NCI-H2081 treated with DMSO at 0.1 percent for 48 hours (cell line): ENCODE results near the gene MINDY4.

Experiments used
- DNase-seq: peaks from one replicate; lab custom pipeline; 2025; lab: John Stamatoyannopoulos, UW

Gene MINDY4

GRCh38 chr7:30743371-30744074 lies 27.7 kb upstream of the MINDY4 start:
- DNase-seq, result no peak

- no peak for DNase-seq
These were observed 27.2 kb upstream of the MINDY4 start for GRCh38 chr7:30744075-30744417.

- DNase-seq, result no peak
These were observed 25.8 kb upstream of the MINDY4 start for GRCh38 chr7:30745261-30745941.

GRCh38 chr7:30750010-30750409 lies 21.2 kb upstream of the MINDY4 start:
- no peak for DNase-seq

GRCh38 chr7:30750683-30751650 lies 20.2 kb upstream of the MINDY4 start:
- DNase-seq, result no peak

GRCh38 chr7:30751696-30752273 lies 19.4 kb upstream of the MINDY4 start, which contains the start of gene INMT:
Gene INMT, plus strand, starts transcription at chr7:30752135. Its CDS starts 16 bp downstream, at chr7:30752151.
- DNase-seq, result no peak

- DNase-seq, result no peak
These were observed 18.7 kb upstream of the MINDY4 start for GRCh38 chr7:30752484-30752883.

GRCh38 chr7:30752979-30753378 lies 18.2 kb upstream of the MINDY4 start:
- DNase-seq, result no peak

GRCh38 chr7:30754315-30754877 lies 16.8 kb upstream of the MINDY4 start:
- no peak for DNase-seq

GRCh38 chr7:30755384-30756154 lies 15.6 kb upstream of the MINDY4 start:
- DNase-seq, result no peak

- DNase-seq, result no peak
These were observed 13.9 kb upstream of the MINDY4 start for GRCh38 chr7:30757342-30757692.

GRCh38 chr7:30760514-30761213 lies 10.6 kb upstream of the MINDY4 start:
- no peak for DNase-seq

- DNase-seq, result no peak
These were observed 9.7 kb upstream of the MINDY4 start for GRCh38 chr7:30761214-30762156.

- no peak for DNase-seq
These were observed 6.9 kb upstream of the MINDY4 start for GRCh38 chr7:30764030-30764975.

GRCh38 chr7:30765408-30765807 lies 5.8 kb upstream of the MINDY4 start:
- no peak for DNase-seq

GRCh38 chr7:30770845-30771173 lies 408 bp upstream of the MINDY4 start:
- DNase-seq, result no peak

- no peak for DNase-seq
These were observed 736 bp downstream of the MINDY4 start for GRCh38 chr7:30771880-30772425.

GRCh38 chr7:30772984-30773383 lies 1.8 kb downstream of the MINDY4 start:
- DNase-seq, result no peak
